NCI-H82 treated with DMSO at 0.1 percent for 48 hours (cell line): ENCODE data around the gene CXXC5.
"Not testable (repeated sequence)": the region's sequence is repeated elsewhere in the genome, so short reads cannot be mapped to it uniquely, and the experiment has no call there.

Experiments
- DNase-seq: peaks from one replicate; lab custom pipeline; 2025; ENCODE audit not compliant: unreplicated experiment; lab: John Stamatoyannopoulos, UW

The CXXC5 gene

DNA sequence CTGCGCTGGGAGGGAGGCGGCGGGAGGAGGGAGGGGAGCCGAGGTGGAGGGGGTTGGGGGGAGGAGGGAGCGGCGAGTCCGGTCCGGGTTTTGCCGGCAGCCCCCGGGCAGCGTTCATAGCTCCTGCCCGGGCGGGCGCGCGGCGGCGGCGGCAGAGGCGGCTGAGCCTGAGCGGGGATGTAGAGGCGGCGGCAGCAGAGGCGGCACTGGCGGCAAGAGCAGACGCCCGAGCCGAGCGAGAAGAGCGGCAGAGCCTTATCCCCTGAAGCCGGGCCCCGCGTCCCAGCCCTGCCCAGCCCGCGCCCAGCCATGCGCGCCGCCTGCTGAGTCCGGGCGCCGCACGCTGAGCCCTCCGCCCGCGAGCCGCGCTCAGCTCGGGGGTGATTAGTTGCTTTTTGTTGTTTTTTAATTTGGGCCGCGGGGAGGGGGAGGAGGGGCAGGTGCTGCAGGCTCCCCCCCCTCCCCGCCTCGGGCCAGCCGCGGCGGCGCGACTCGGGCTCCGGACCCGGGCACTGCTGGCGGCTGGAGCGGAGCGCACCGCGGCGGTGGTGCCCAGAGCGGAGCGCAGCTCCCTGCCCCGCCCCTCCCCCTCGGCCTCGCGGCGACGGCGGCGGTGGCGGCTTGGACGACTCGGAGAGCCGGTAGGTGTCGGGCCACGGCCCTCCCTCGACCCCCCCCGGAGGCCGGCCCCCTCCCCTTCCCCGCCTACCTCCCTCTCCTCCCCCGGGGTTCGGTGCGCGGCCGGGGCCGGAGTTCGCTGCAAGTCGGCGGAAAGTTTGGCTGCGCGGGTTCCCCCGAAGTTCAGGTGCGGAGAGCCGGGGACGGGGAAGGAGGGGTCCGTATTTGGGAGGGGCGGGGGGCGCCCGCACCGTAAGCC, at the start of gene CXXC5:
TSS of gene CXXC5 (plus strand) at position 145 of the 877 bp plus-strand sequence. CDS start 32,175 bp downstream, outside the sequence.
- no peak for DNase-seq

DNA sequence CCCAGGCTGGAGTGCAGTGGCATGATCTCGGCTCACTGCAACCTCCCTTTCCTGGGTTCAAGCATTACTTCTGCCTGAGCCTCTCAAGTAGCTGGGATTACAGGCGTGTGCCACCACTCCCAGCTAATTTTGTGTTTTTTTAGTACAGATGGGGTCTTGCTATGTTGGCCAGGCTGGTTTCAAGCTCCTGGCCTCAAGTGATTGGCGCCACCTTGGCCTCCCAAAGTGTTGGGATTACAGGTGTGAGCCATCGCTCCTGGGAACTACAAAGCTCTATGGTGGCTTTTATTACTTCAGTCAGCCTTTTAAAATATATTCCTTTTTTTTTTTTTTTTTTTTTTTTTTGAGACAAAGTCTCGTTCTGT, 49.6 kb upstream of the CXXC5 start:
- not testable (repeated sequence) for DNase-seq

DNA sequence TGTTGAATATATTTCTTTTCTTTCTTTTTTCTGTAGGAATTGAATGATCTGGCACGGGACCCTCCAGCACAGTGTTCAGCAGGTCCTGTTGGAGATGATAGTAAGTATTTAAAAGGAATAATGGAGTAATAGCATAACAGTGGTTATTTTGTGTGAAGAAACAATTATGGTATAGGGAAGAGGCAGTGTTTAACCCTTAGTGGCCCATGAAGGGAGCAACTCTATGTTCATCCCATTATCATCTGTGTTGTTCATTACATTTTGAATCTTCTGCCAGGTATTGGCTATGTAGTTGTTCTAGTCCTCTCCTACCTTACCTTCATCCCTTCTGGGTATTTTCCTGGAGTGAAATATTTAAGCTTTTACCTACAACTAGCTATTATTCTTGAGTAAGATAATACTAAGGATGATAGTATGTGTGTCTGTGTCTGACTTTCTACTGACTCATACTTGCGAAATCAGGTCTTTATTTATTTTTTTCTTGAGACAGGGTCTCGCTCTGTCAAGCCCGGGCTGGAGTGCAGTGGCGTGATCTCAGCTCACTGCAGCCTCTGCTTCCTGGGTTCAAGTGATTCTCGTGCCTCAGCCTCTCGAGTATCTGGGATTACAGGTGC, 47.7 kb upstream of the CXXC5 start:
- DNase-seq: no peak

DNA sequence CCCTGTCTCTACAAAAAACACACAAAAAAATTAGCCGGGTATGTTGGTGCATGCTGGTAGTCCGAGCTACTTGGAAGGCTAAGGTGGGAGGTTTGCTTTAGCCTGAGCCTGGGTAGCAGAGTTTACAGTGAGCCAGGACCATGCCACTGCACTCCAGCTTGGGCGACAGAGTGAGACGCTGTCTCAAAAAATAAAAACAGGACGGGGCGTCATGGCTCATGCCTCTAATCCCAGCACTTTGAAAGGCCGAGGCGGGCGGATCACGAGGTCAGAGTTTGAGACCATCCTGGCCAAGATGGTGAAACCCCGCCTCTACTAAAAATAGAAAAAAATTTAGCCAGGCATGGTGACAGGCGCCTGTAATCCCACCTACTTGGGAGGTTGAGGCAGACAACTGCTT, 46.7 kb upstream of the CXXC5 start:
- DNase-seq: no peak

DNA sequence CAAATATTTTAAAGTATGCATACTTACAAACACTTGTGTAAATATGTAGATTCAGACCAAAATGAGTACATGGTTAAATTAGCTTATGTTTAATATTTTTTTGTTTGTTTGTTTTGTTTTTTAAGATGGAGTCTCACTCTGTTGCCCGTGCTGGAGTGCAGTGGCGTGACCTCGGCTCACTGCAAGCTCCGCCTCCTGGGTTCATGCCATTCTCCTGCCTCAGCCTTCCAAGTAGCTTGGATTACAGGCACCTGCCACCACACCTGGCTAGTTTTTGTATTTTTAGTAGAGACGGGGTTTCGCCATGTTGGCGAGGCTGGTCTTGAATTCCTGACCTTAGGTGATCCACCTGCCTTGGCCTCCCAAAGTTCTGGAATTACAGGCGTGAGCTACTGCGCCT, 46.2 kb upstream of the CXXC5 start:
- DNase-seq: not testable (repeated sequence)

DNA sequence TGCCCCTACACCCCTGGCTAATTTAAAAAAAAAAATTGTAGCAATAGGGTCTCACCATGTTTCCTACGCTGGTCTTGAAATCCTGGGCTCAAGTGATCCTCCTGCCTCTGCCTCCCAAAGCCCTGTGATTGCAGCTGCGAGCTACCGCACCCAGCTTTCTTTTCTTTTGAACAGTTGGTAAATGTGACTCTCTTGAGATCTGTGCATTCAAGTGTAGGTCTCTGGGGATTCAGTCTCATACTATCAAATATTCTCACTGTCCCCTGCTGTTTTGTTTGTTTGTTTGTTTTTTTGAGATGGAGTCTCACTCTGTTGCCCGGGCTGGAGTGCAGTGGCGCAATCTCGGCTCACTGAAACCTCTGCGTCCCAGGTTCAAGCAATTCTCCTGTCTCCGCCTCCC, 42.3 kb upstream of the CXXC5 start:
- DNase-seq: no peak

DNA sequence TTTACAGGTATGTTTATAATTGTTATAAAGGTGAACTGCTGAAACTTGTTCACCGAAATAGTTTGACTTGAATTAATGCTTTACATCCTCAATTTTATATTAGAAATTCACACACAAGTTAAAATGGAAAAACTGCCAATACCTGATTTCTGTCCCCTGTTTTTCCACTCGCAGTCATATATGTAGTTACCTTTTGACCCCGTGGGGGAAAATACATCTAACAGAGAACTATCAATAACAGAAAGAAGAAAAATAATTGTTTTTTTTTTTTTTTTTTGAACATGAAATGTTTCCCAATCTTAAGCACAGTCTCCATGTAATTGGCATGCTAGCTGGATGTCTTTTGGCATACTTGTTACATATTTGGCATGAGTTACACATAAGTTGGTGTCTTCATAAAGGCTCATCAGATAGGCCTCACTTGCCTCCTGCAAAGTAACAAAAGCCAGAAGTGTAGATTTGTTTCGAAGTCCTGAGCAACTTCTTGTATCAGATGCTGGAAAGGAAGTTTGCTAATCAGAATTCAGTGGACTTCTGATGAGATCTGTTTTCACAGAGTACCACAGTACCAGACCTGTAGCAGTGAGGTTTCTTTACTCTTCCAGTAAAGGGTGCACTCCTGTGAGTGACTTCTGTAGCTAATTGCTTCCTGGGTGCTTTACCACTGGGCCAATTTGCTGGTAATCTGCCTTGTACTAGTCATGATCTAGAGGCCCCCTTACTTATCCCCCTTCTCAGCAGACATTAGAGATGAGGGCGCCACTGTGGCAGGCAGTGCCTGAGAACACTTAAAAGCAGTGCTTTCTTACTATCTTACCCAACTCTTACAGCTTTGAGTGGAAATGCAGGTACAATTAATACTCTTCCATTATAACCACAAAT, 36.2 kb upstream of the CXXC5 start:
- no peak for DNase-seq

DNA sequence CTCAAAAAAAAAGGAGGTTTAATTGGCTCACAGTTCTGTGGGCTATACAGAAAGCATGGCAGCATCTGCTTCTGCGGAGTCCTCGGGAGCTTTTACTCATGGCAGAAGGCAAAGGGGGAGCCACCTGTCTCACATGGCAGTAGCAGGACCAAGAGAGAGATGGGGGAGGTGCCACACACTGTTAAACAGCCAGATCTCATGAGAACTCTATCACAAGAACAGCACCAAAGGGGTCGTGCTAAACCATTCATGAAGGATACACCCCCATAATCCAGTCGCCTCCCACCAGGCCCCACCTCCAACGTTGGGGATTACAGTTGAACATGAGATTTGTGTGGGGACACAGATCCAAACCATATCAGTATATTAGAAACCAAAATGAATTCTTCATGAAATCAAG, 28.3 kb upstream of the CXXC5 start:
- DNase-seq: no peak

DNA sequence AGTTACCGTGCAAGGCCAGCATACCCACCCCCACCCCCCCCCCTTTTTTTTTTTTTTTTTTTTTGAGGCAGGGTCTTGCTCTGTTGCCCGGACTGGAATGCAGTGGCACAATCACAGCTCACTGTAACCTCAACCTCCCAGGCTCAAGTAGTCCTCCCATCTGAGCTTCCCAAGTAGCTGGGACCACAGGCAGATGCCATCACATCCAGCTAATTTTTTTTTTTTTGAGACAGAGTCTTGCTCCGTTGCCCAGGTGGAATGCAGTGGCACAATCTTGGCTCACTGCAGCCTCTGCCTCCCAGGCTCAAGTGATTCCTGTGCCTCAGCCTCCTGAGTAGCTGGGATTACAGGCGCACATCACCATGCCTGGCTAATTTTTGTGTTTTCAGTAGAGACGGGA, 22.8 kb upstream of the CXXC5 start:
- DNase-seq: not testable (repeated sequence)

DNA sequence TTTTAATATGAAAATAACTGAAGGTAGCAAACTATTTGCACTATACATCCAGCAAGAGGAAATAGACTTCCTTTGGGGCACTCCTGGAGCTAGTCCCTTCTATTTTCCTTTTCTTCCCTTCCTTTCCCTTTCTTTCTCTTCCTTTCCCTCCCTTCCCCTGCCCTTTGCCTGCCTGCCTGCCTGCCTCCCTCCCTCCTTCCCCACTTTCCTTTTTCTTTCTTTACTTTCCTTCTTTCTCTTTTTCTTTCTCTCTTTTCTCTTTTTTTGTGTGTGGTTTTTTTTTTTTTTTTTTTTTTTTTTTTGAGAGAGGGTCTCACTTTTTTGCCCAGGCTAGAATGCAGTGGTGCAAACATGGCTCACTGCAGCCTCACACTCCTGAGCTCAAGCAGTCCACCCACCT, 17.3 kb upstream of the CXXC5 start:
- no peak for DNase-seq

DNA sequence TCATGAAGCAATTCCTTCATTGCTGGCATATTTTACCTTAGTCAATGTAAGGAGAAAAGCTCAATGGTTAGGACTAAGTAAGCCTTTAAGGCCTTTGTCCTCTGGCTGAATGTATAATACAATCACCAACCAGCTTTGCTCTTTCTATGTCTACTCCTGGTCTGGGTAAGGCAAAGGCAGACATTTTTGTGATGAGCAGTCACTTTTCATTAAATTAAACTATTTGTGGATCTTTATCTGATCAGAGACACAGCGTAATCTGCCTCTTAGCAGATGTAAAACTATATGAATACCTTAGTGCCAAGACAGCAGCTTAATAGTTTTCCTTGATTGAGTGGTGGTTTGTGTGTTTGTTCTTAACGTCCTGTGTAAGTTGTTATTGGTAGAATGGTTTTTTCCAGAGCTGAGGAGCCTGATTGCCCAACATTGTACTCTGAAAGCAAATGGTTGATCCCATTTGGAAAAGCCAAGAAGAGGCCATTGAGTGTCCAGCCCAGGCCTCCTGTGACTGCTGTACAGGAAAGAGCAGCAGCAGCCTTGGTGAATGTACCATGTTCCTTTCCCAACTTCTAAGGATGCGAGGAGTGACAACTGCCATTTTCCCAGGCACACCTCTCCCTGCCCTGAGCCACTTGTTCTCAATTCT, 16.5 kb upstream of the CXXC5 start:
- DNase-seq: no peak

DNA sequence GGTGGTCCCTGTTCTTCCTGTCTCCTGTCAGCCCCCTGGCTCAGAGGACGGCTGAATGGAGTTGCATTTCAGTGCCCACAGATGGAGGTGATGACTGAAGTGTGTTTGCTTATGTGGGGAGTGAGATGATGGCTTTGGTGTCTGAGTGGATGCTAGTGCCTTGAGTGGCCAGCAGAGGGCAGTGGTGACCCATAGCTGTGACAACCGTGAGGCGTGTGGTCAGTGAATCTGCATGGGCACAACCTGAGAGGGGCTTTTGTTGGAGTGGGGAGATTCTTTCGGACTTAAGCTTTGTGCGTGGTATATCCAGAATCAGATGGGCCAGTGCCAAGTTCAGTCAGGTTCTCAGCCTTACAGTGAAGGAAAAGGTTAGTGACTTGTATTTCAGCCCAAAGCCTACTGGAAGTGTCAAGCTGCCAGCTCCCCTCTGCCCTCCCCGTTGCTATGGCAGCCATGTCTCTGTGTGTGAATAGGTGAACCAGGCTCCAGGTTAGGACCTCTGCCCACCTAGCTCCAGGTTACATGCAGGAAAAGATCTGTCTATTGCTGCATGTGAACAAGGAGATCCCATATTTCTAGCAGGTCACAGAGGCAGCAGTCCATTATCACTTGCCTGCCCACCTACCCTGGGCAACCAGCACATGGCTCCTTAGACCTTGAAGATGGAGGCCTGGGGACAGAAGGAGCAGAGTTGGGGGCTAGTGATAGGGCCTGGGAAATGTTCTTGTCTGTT, 14.7 kb upstream of the CXXC5 start:
- DNase-seq: peak; percentile 71

DNA sequence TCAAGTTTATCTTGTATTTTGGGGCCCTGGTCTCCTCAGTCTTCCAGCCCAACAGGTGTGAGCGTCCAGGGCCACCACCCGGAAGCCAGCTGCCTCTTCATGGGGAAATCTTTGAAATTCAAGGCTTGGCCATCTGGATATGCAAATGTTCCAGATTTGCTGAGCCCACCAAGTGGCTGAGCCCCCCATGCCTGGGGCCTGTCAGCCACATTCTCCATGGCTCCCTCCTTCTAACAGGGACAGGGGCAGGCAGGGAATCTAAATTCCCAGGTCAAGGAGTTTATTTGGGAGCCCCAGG, 14.2 kb upstream of the CXXC5 start:
- DNase-seq: no peak

DNA sequence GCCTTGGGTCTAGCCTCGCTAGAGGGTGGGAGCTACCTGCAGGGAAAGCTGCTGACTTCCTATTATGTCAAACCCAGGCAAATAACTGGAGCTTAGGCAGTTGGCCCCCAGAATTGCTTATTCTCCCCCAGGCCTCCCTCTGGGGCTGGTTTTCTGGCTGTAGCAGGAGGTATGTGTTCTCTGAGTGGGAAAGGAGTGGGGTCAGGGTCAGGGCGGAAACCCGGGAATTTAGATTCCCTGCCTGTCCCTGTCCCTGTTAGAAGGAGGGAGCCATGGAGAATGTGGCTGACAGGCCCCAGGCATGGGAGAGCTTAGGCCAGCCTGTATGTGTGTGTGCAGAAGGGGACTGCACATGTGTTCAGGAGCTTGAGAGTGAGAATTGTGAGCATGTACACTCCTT, 13.6 kb upstream of the CXXC5 start:
- DNase-seq: no peak

DNA sequence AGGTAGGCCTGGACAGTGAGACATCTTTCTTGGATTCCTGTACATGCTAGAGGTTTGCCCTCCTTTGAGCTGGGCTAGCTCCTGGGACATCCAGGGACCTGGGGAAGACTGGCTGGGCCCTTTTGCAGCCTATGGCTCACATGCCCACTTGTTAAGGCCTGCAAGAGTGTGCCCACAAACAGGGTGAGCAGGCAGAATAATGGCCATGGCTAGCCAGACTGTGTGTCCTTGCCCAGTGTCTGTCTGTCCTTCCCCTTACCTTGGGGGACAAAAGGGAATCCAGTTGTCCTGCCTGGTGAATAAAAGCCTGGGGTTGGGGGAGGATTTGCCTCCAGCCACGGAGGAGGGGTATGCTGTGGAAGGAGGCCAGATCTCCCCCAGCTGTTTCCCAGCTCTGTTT, 13.0 kb upstream of the CXXC5 start:
- no peak for DNase-seq

DNA sequence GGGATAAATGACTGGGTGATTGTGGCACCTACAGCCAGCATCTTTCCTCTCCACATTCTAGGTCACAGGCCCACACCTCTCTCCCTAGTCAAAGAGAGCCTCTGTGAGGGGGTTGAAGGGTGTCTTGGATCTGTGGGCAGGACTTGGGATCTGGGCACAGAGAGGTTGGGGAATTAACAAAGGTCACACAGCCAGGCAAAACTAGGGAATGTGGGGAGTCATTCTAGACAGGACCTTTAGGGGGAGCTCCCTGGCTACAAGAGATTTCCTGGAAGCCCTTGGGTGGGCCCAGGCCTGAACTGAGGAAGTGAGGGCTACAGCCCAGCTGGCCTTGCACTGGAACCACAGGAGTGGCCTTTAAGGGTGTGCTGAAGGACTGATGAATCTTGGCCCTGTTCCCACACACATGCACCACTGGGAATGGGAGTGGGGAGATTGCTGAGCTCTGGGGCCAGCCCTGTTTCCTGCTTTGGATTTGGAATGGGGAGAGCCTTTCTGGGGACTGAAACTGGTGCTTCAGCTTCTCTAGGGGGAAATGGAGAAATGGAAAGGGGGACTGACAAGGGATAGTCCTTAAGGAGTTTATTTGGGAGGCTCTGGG, 12.4 kb upstream of the CXXC5 start:
- no peak for DNase-seq

DNA sequence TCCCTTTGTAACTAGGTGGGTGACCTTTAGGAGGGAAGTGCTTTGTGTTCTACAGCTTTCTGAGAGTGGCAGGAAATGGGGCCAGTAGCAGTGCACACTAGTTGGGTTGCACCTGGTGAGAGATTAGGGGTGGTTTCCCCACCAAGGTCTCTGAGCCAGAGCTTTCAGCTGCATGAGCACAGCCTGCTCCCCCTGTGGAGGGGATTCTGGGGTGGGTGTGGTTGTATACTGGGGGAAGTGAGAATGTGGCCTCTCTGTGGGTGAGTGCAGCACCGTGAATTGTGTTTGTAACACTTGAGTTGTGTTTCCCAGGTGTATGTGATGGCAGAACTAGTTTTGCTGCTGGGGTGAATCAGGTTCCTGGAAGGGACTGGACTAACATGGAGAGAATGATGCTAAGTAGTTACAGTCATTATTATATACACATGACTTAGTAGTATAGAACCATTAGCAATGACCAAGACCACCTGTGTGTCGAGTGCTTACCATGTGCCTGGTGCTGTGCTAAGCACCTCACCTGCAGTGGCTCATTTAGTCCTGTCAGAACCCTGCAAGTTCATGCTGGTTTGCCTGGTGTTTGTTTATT, 11.8 kb upstream of the CXXC5 start:
- no peak for DNase-seq

DNA sequence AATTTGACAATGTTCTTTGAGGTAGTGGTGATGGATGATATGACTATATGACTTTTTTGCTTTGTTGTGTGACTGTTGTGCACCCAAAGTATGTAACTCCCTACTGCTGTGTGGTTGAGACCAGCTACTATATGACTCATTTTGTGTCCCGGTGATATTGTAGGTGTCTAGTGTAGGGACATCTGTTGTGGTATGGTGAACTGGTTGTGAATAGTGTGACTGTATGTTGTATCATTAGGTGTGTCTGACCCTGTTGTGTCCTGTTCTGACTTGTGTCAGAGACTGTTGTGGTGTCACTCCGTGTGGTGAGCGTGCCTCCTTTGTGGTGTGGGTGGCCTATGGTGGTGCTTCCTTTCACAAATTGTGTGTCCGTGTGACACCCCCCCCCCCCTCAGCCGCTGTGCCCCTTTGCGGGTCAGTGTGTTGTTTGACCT, 11.2 kb upstream of the CXXC5 start:
- no peak for DNase-seq

DNA sequence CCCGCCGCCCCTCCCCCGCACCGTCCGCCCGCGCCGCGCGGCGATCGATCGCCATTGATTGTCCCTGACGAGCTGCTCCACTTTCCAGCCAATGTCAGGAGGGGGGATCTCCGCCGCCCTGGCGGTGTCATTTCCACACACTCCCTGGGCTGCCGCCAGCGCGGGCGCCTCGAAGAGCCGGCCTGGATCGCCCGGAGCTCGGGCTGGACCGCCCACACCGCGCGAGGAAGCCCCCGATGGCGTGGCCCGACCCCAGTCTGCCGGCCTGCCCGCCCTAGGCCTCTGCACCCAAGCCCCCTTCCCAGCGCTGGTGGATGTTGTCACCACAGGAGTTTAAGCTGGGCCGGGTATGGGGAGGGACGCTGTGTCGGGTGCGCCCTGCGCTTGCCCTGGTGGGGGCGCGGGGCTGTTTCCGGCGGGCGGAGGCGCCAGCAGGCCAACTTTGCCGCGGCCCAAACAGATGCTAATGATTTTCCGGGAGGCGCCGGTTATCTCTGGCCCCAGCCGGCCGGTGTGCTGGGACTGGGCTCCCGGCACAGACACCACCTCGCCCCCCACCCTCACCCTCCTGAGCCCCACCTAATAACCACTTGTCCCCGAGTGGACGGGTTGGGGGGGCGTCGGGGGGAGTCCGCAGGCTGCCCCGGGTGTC, 10.6 kb upstream of the CXXC5 start:
- DNase-seq: peak; percentile 36
